Iris pigment epithelial cell (primary cell): ENCODE data around the gene CTCF.

Experiments used
- DNase-seq: peaks from one replicate; pipeline ENCODE4 v3.0.0-alpha.2; 2011; ENCODE audit warnings: low read depth

CTCF gene

GRCh38 chr16:67652578-67653127, 90.3 kb downstream of the CTCF start:
- no peak for DNase-seq

- no peak for DNase-seq
Measured at GRCh38 chr16:67653128-67653788, 90.9 kb downstream of the CTCF start.

GRCh38 chr16:67653789-67654402, 91.6 kb downstream of the CTCF start:
- no peak for DNase-seq

GRCh38 chr16:67654403-67654911, 92.1 kb downstream of the CTCF start:
- no peak for DNase-seq

GRCh38 chr16:67655363-67655762, 93.0 kb downstream of the CTCF start:
- no peak for DNase-seq

GRCh38 chr16:67656344-67657016, 94.2 kb downstream of the CTCF start:
- no peak for DNase-seq

DNA sequence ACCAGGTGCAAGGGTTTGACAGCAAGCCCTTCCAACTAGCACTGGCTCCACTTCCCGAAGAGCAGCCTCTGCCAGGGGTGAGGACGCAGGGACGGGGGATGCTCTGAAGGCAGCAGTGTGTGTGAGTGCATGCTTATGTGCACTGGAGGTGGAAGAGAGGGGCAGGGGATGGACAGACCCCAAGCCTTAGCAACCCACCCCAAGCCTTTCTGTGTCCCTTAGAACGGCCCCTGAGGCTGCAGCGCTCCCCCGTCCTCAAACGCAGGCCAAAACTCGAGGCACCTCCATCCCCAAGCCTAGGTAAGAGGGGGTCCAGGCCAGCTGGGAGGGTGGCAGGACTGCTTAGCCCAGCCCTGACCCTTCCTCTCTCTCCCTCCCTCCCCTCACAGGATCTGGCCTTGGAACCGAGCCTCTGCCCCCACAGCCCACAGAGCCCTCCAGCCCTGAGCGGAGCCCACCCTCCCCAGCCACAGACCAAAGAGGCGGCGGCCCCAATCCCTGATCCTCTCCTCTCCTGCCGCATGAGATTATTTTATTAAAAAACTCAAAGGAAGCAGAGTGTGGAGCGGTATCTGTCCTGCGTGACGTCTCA, 94.8 kb downstream of the CTCF start:
- DNase-seq = no peak

DNA sequence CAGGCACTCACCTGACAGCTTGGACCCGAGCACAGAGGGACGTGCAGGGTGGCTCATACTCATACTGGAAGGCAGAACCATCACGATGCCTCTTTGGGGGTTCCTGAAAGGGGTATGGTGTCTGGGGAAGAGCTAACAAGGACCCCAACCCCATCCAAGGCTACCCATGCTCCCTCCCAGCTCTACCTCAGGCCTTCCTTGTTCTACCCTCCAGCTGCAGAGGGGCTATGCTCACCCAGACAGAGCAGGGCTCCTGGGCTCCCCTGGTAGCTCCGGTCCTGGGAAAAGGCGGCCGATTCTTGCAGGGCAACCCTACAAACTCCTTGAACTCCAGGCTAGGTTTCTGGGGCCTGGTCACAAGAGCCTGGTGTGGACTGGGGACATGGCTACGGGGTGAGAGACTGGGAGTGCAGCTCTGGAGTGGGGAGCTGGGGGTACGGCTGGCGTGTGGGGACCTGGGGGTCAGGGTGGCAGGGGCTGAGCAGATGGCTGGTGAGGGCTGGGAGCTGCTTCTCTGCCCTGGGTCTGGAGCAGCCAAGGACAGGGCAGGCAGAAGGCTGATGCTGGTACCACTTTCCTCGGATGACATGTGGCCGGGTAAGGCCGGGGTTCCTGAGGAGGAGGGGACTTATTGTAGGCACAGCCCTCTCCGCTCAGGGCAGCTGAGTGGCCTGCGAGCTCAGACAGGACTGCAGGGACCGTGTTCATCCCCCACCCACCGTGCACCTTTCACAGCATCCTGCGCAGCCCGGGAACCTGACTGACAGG, 95.6 kb downstream of the CTCF start:
- no peak for DNase-seq

DNA sequence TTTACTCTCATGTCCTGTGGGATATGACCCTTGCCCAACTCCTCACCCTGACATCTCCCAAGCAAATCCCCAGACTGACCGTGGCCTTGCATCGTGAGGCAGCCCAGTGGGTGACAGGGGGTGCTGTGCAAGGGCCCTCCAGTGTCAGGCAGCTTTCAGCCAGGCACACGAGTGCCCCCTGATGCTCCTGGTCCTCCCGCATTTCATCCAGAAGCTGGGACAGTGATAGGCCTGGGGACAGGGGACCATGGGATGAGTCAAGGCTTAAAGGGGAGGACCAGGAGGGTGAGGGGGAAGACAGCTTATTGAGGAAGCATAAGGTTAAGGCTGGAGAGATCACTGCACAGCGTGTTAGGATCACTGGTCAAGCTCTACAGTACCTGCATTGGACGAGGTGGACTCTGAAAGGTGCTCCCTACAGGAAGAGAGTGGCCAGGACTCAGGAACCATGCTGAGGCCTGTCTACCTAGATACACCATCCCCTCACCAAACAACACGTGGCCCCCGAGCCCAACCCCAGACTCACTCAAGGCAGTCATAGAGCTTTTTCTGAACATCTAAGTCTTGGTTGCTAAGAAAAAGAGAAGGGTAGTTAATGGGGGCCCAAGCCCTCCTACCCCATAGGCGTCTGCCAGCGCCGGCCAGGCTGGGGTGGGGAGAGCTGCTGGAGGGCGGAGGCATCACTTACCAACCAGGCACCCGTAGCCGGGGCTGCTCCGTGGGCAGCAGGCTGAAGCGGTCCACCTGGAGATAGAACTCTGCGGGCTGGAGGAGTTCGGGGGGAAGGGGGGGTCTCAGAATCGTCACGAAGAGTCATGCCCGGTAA, 96.7 kb downstream of the CTCF start:
- DNase-seq = no peak

DNA sequence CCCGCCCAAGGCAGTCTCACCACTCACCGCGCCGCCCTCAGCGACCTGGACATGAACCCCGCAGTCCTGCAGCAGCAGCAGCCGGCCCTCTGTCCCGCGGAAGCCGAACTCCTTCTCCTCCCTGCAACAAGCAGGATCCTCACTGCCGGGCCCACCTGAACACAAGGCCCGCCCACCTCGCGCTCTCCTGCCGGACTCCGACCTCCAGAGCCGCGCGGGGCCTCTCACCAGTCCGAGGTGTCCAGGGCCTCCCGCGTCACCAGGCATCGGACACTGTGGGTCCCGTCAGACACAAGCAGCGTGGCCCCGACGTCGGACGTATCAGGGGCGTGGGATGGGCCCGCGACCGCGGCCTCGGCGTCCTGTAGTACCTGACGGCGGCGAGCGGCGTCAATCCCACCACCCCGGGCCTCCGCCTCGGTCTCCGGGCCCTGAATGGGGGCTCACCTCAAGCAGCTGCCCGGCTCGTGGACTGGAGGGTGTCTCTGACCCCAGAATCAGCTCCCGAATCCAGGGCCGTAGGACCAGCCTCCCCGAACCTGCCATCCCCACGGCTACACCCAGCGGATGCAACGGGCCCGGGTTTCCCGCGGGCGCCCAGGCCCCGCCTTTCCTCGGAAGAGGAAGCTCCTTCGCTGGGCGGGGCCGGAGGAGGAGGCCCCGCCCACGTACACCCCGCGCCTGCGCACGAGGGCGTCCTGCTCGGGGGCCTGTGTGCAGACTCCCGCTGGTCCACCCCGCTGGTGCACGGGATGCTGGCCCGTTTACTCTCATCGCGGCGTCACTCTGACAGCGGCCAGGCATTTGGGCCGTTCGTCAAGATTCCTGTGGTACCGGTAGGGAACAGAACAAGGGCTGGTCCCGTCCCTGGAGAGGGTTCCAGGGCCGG, 97.6 kb downstream of the CTCF start, which contains the start of gene ACD:
Gene ACD (minus strand): TSS at position 586 of the 889 bp plus-strand sequence. CDS start 40 bp downstream, at position 546.
- peak; percentile 85 for DNase-seq

- DNase-seq = peak; percentile 97
Measured at GRCh38 chr16:67660564-67661028, 98.3 kb downstream of the CTCF start, which contains the start of gene PARD6A. Gene PARD6A (plus strand): TSS chr16:67660960. CDS start chr16:67661039, 79 bp downstream.

GRCh38 chr16:67661101-67661761, 98.9 kb downstream of the CTCF start:
- DNase-seq = peak; percentile 61

DNA sequence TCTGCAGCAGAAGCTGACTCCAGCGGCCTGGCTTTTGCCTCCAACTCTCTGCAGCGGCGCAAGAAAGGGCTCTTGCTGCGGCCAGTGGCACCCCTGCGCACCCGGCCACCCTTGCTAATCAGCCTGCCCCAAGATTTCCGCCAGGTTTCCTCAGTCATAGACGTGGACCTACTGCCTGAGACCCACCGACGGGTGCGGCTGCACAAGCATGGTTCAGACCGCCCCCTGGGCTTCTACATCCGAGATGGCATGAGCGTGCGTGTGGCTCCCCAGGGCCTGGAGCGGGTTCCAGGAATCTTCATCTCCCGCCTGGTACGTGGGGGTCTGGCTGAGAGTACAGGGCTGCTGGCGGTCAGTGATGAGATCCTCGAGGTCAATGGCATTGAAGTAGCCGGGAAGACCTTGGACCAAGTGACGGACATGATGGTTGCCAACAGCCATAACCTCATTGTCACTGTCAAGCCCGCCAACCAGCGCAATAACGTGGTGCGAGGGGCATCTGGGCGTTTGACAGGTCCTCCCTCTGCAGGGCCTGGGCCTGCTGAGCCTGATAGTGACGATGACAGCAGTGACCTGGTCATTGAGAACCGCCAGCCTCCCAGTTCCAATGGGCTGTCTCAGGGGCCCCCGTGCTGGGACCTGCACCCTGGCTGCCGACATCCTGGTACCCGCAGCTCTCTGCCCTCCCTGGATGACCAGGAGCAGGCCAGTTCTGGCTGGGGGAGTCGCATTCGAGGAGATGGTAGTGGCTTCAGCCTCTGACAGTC, 99.7 kb downstream of the CTCF start:
- no peak for DNase-seq

DNA sequence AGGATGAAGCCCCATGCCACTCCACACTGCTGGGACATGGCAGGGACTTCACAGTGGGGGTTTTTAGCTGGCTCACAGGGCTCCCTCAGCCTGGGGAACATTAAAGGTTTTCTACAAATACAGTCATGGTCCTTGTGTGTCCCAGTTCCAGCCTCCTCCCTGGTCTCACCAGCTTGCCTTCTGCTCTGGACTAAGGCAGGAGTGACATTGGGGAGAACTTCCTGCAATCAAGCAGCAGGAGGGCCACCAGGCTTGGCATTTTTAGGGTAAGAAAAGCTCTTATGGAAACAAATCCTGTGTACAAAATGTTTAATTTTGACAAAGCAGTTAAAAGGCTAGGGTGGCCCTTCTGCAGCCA, 100.3 kb downstream of the CTCF start:
- no peak for DNase-seq

GRCh38 chr16:67663151-67663876, 101.0 kb downstream of the CTCF start:
- DNase-seq = no peak

DNA sequence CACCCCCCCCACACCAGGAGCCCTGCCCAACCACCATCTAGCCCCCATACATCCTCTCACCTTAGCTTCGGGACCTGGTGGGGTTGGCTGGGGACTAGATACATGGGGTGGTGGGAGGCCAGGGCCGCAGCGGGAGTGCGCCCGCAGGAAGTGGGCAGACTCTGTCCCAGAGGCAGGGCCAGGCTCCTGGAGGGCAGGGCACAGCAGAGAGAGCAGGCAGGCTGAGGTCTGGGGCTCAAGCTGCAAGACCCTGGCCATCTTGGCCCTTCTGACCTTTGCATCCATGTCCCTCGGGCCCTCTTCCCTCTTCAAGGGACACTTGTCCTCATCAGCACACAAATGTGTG, 101.5 kb downstream of the CTCF start:
- DNase-seq = no peak

DNA sequence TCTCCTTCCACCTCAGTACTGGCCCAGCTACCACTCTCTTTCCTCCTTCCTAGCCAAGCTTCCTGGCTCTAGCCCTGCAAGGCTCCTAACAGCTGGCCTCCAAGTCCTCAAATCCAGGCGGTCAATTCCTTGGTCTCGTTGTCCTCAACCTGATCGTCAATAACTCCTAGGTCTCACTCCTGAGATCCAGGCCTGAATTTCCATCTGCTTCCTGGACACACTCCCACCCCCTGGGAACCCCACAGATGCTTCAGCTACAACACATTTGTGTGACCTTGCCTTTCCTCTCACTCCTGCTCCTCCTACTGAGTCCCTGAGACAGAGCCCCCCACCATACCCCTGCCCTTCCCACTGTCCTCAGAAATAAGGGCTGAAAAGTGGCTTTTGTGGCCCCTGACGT, 101.9 kb downstream of the CTCF start:
- DNase-seq = no peak

DNA sequence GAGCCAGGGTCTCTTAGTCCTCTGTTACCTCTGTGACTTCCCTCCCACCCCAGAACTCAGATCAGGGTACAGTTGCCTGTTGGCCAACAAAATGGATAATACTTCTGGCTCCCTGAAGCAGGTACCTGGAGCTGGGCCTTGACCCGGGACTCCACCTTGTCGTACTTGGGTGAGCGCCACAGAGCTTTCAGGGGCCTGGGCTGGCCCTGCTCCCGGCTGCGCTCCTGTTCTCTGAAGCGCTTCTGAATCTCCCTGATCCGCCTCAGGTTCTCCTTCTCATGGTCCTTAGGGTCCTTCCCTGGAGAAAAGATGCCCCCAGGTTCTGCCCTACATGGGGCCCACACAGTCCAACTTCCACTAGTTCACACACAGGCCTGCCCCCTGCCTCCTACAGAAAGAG, 102.5 kb downstream of the CTCF start:
- no peak for DNase-seq
